Pancreas (tissue), 10 donors: ENCODE results near the gene EVC2. TPM values are rescaled to one million over a fixed set of nuclear protein-coding genes. Genes with fewer than 3 reads are reported as not detected.

Source experiments
- ATAC-seq, 4 donors: fragments of 200-7000 bp; cut with Tn5 transposase; one replicate each; pipeline versions ENCODE4 v1.8.0 to v1.9.1; 2020; ENCODE audit warnings: mild to moderate bottlenecking in 4 of 4, moderate library complexity in 4 of 4
- DNase-seq, 6 donors: peaks; one replicate each; pipeline ENCODE4 v3.0.0-alpha.2; 2020
- FAIRE-seq: peaks from 2 replicates; lab custom pipeline; 2012; peaks lifted over from hg19 to GRCh38; lab: Jason Lieb, UNC
- H3K27ac ChIP-seq, 4 donors: fragments of 200-600 bp; sonication (generic); 1 replicate in 3 of 4; 2 replicates in 1 of 4; pipeline versions ENCODE4 v1.5.0 to v1.8.0; 2020
- H3K27me3 ChIP-seq, 4 donors: fragments of 200-600 bp; one replicate each; pipeline ENCODE4 v1.8.0; 2021
- H3K36me3 ChIP-seq, 3 donors: fragments of 200-600 bp; sonication (generic) in 1 of 3; one replicate each; pipeline versions ENCODE4 v1.5.0 to v1.8.0; 2020 to 2021
- H3K4me1 ChIP-seq, 3 donors: fragments of 200-600 bp; one replicate each; pipeline ENCODE4 v1.8.0; 2021
- H3K4me3 ChIP-seq, 4 donors: fragments of 200-600 bp; sonication (generic) in 2 of 4; one replicate each; pipeline versions ENCODE4 v1.5.0 to v1.8.0; 2020 to 2021
- H3K9me3 ChIP-seq, 4 donors: fragments of 200-600 bp; one replicate each; pipeline ENCODE4 v1.8.0; 2021
- WGBS, 2 donors: extraction: QIAGEN DNeasy Blood & Tissue Kit; methylation state at CpG; one replicate each; pipeline ENCODE4 v1.1.7; 2013; 5-methylcytosine and 5-hydroxymethylcytosine counted together
- intact Hi-C, 3 donors: fragments of 100-400 bp; cut with DNase I; formaldehyde crosslinking; loops; one replicate each; pipeline versions ENCODE4 v1.11.1 to v1.14.2; 2022
- polyA plus RNA-seq, 2 donors: library from polyadenylated mRNA; stranded (reverse); fragments of 200-250 nt; gene quantifications; one replicate each; pipeline ENCODE4 v1.2.3, GENCODE V29; 2013
- total RNA-seq, 6 donors: library from RNA; stranded (reverse); fragmentation: NEBNext Ultra II Directional in 4 of 6; extraction: Animal tissue kit (Norgen Biotek cat#: 25700) in 4 of 6; gene quantifications; one replicate each; pipeline versions ENCODE4 v1.2.1 to v1.2.4, GENCODE V29; 2021 to 2023
- TF ChIP-seq, protein P1 (sequence below), 4 donors: fragments of 200-600 bp; sonication (generic) in 3 of 4; IDR thresholded peaks; one replicate each; pipeline versions ENCODE4 v1.5.0 to v1.8.0; 2021; ENCODE audit warnings: antibody characterized with exemption in 4 of 4
- donor health status: healthy with polysubstance abuse.
- donor health status: DM: no; HTN: no; CAD: no; lungs with moderate emphysema.
- donor health status: DM: no; HTN: no; CAD: no.
- donor health status: control.
- donor health status: control.
- donor health status: Bipolar disorder and iron deficiency.
- donor health status: DM: yes; HTN: yes; CAD: no.
- donor health status: DM: no; HTN: no; CAD: no.
- donor health status: DM: no; HTN: no; CAD: no.
- donor health status: DM: yes; HTN: yes; CAD: no.

Gene EVC2
- total and polyA plus RNA-seq, 8 donors, result 1.2 to 4.2 (median 1.9) TPM

DNA sequence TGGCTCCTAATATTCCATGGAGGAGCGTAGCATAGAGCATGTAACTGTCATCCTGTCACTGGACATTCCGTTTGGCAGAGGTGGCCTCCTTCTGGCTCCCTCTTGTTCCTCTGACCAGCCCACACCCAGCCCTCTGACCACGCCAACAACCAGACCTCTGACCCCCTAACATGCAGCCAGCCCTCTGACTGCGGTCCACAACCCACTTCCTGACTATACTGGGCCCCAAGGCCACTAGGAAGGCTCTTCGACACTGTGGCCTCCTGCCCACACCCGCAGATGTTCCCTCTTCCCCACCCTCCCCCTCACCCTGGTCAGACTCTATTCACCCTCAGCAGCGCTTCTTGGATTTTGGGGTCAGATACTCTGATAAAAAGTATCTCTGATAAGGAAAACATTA, 141.4 kb downstream of the EVC2 start:
- intact Hi-C loops, result no loop called here
- H3K4me1 ChIP-seq, result no peaks in the 10 kb centered on the region
- H3K36me3 ChIP-seq, result no peaks in the 10 kb centered on the region
- H3K27ac ChIP-seq, result no peak overlapping the region
- WGBS, 2 donors, result 83 to 89% methylated on average over 7 of the region's 7 CpGs
- H3K4me3 ChIP-seq, result no peak overlapping the region
- ATAC-seq, result no peak
- H3K9me3 ChIP-seq, result no peaks in the 10 kb centered on the region
- FAIRE-seq, result no peak
- TF ChIP-seq, protein P1, sequence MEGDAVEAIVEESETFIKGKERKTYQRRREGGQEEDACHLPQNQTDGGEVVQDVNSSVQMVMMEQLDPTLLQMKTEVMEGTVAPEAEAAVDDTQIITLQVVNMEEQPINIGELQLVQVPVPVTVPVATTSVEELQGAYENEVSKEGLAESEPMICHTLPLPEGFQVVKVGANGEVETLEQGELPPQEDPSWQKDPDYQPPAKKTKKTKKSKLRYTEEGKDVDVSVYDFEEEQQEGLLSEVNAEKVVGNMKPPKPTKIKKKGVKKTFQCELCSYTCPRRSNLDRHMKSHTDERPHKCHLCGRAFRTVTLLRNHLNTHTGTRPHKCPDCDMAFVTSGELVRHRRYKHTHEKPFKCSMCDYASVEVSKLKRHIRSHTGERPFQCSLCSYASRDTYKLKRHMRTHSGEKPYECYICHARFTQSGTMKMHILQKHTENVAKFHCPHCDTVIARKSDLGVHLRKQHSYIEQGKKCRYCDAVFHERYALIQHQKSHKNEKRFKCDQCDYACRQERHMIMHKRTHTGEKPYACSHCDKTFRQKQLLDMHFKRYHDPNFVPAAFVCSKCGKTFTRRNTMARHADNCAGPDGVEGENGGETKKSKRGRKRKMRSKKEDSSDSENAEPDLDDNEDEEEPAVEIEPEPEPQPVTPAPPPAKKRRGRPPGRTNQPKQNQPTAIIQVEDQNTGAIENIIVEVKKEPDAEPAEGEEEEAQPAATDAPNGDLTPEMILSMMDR (IDR thresholded peaks at IDR 0.05), result no peak
- no peak for DNase-seq
- no peaks in the 10 kb centered on the region for H3K27me3 ChIP-seq

DNA sequence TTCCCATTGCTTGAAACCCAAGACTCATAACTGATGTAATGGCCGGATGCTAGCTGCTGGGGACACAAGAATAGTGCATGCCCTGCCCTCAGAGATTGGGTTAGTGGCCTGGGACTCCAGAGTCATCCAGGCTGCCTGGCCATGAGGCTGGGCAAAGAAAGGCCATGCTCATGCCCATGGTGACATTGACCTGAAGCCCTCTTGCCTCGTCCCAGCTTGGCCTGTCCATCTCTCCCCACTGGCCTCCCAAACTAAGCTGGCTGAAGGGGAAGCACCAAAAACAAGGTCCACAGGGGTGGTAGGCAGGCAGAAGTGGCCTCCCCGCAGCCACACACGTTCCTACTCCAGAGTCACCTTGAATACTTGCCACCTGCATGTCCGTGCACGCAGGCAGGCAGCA, 141.8 kb downstream of the EVC2 start:
- Histone ChIP-seq H3K4me3 (no peak overlapping the region), H3K36me3 (peaks cover 0 to under 1% (median 0%) of the 10 kb centered on the region in 3 donors), H3K27me3 (no peaks in the 10 kb centered on the region), H3K4me1 (no peaks in the 10 kb centered on the region), H3K9me3 (no peaks in the 10 kb centered on the region), H3K27ac (no peak overlapping the region)
- 85 to 93% methylated on average over 6 of the region's 6 CpGs for WGBS, 2 donors
- no peak for DNase-seq
- FAIRE-seq, result no peak
- intact Hi-C loops, result no loop called here
- TF ChIP-seq, protein P1 (IDR thresholded peaks at IDR 0.05), result no peak
- ATAC-seq, result no peak

DNA sequence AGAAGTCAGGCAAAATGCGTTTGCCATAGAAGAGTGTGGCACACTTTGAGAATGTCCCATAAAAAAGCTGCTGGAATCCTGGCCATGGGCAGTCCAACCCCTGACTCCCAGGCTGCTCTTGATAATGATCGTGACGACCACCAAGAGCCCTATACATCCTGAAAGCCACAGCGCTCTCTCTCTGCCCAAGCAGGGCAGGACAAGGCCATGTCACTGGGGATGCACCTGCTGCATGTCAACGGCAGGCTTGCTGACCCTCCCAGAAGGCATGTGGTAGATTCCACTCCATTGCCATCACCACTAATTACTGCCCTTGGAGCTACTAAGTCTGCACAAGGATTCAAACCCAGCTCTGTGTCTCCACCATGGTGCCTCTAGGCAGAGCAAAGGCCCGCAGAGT, 144.5 kb downstream of the EVC2 start:
- H3K27ac ChIP-seq, result no peak overlapping the region
- intact Hi-C loops, result no loop called here
- TF ChIP-seq, protein P1 (IDR thresholded peaks at IDR 0.05), result no peak
- no peaks in the 10 kb centered on the region for H3K27me3 ChIP-seq
- 86 to 90% methylated on average over 6 of the region's 6 CpGs for WGBS, 2 donors
- H3K4me3 ChIP-seq, result no peak overlapping the region
- no peaks in the 10 kb centered on the region for H3K4me1 ChIP-seq
- DNase-seq (no peak), FAIRE-seq (no peak), ATAC-seq (no peak)
- no peaks in the 10 kb centered on the region for H3K9me3 ChIP-seq
- peaks cover 0 to 5% (median 0%) of the 10 kb centered on the region in 3 donors for H3K36me3 ChIP-seq

DNA sequence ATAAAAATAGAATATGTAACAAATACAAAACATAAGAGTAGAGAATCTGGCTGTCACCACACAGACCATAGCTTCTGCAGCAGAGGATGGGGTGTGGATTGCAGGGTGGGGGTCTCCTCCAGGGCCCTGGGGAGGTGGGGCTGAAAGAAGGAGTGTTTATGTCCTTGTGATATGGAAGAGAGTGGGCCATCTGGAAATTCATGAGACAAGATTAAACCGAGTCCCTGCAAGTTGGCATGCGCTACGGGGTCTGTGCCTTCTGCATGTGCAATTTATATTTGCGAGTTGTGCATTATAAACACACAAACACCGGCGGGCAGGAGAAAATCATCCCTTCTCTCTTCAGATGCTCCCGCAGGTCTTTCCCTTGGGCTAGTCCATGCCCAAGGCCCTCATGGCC, 145.9 kb downstream of the EVC2 start:
- H3K4me3 ChIP-seq, result no peak overlapping the region
- peaks cover 0 to 5% (median 0%) of the 10 kb centered on the region in 3 donors for H3K36me3 ChIP-seq
- intact Hi-C loops, result no loop called here
- H3K27ac ChIP-seq, result no peak overlapping the region
- 91 to 97% methylated on average over 7 of the region's 7 CpGs for WGBS, 2 donors
- H3K9me3 ChIP-seq, result no peaks in the 10 kb centered on the region
- H3K4me1 ChIP-seq, result no peaks in the 10 kb centered on the region
- FAIRE-seq, result no peak
- DNase-seq, result no peak
- H3K27me3 ChIP-seq, result no peaks in the 10 kb centered on the region
- no peak for ATAC-seq
- TF ChIP-seq, protein P1 (IDR thresholded peaks at IDR 0.05), result no peak

DNA sequence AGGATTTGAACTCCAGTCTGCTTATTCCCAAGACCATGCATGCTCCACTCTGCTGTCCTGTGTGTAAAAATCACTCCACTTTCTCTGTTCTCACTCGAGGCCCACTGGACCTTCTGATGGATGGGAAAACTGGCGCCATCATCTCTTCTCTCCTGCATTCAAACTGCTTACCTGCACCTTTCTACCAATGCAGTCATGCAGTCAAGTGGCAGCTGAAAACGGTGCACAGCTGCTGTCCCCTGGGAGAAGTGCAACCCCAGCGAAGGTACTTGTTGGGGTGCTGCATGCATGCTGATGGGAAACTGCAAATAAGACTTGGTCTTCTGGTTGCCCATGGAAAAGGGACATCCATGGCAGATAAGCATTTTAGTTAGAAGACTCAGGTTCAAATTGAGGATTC, 147.1 kb downstream of the EVC2 start:
- intact Hi-C loops, result no loop called here
- DNase-seq, result no peak
- Histone ChIP-seq H3K9me3 (no peaks in the 10 kb centered on the region), H3K27ac (no peak overlapping the region), H3K4me3 (no peak overlapping the region), H3K4me1 (no peaks in the 10 kb centered on the region), H3K36me3 (peaks cover 0 to 5% (median 0%) of the 10 kb centered on the region in 3 donors), H3K27me3 (no peaks in the 10 kb centered on the region)
- WGBS, 2 donors, result 78 to 92% methylated on average over 4 of the region's 4 CpGs
- TF ChIP-seq, protein P1 (IDR thresholded peaks at IDR 0.05), result no peak
- no peak for FAIRE-seq
- no peak for ATAC-seq
